ENCODE measurements around the gene SLC30A2. TPM values are rescaled to one million over a fixed set of nuclear protein-coding genes. Genes with fewer than 3 reads are reported as not detected.
"Not testable (repeated sequence)": the region's sequence is repeated elsewhere in the genome, so short reads cannot be mapped to it uniquely, and the experiment has no call there.

The SLC30A2 gene
- not detected for polyA plus RNA-seq (2012; ENCODE audit: insufficient read depth, insufficient read length)

- no peak for DNase-seq (ENCODE audit: low read depth, low spot score)
- H3K4me3 ChIP-seq (ENCODE audit: low read length): no peak within 1 kb of the TSS
Measured at GRCh38 chr1:26045722-26046245, at the start of gene SLC30A2. Gene SLC30A2, minus strand, starts transcription at chr1:26046118. Its CDS starts 222 bp downstream, at chr1:26045896.

- no peak for DNase-seq (ENCODE audit: low read depth, low spot score)
- H3K4me3 ChIP-seq (ENCODE audit: low read length): no peak overlapping the region
Measured at GRCh38 chr1:26094677-26095383, 48.9 kb upstream of the SLC30A2 start.

- H3K4me3 ChIP-seq (ENCODE audit: low read length): no peak overlapping the region
- DNase-seq (ENCODE audit: low read depth, low spot score): no peak
Measured at GRCh38 chr1:26094076-26094669, 48.3 kb upstream of the SLC30A2 start.

GRCh38 chr1:26093569-26093968 lies 47.7 kb upstream of the SLC30A2 start:
- DNase-seq (ENCODE audit: low read depth, low spot score); H3K4me3 ChIP-seq (ENCODE audit: low read length): not testable (repeated sequence)

GRCh38 chr1:26092422-26092821 lies 46.5 kb upstream of the SLC30A2 start:
- no peak overlapping the region for H3K4me3 ChIP-seq (ENCODE audit: low read length)
- DNase-seq (ENCODE audit: low read depth, low spot score): no peak

- no peak overlapping the region for H3K4me3 ChIP-seq (ENCODE audit: low read length)
- no peak for DNase-seq (ENCODE audit: low read depth, low spot score)
Measured at GRCh38 chr1:26090893-26091292, 45.0 kb upstream of the SLC30A2 start.

GRCh38 chr1:26089125-26089524 lies 43.2 kb upstream of the SLC30A2 start:
- DNase-seq (ENCODE audit: low read depth, low spot score): no peak

GRCh38 chr1:26084844-26085243 lies 38.9 kb upstream of the SLC30A2 start:
- no peak for DNase-seq (ENCODE audit: low read depth, low spot score)
- no peak overlapping the region for H3K4me3 ChIP-seq (ENCODE audit: low read length)

More at GRCh38 chr1:26089125-26089524, 43.2 kb upstream of the SLC30A2 start:
- no peak overlapping the region for H3K4me3 ChIP-seq (ENCODE audit: low read length)

GRCh38 chr1:26084091-26084561 lies 38.2 kb upstream of the SLC30A2 start:
- no peak for DNase-seq (ENCODE audit: low read depth, low spot score)
- no peak overlapping the region for H3K4me3 ChIP-seq (ENCODE audit: low read length)

GRCh38 chr1:26083208-26083607 lies 37.3 kb upstream of the SLC30A2 start:
- no peak overlapping the region for H3K4me3 ChIP-seq (ENCODE audit: low read length)
- no peak for DNase-seq (ENCODE audit: low read depth, low spot score)

GRCh38 chr1:26082020-26082350 lies 36.1 kb upstream of the SLC30A2 start:
- no peak overlapping the region for H3K4me3 ChIP-seq (ENCODE audit: low read length)
- DNase-seq (ENCODE audit: low read depth, low spot score): no peak

GRCh38 chr1:26081267-26082019 lies 35.5 kb upstream of the SLC30A2 start:
- H3K4me3 ChIP-seq (ENCODE audit: low read length): no peak overlapping the region
- DNase-seq (ENCODE audit: low read depth, low spot score): no peak

GRCh38 chr1:26079960-26080814 lies 34.3 kb upstream of the SLC30A2 start:
- DNase-seq (ENCODE audit: low read depth, low spot score): no peak
- no peak overlapping the region for H3K4me3 ChIP-seq (ENCODE audit: low read length)

- DNase-seq (ENCODE audit: low read depth, low spot score): no peak
- no peak overlapping the region for H3K4me3 ChIP-seq (ENCODE audit: low read length)
Measured at GRCh38 chr1:26079178-26079563, 33.3 kb upstream of the SLC30A2 start.

GRCh38 chr1:26078286-26079177 lies 32.6 kb upstream of the SLC30A2 start:
- DNase-seq (ENCODE audit: low read depth, low spot score): no peak
- H3K4me3 ChIP-seq (ENCODE audit: low read length): no peak overlapping the region

- DNase-seq (ENCODE audit: low read depth, low spot score): no peak
- H3K4me3 ChIP-seq (ENCODE audit: low read length): no peak overlapping the region
Measured at GRCh38 chr1:26077524-26077923, 31.6 kb upstream of the SLC30A2 start.

GRCh38 chr1:26075421-26076144 lies 29.7 kb upstream of the SLC30A2 start:
- H3K4me3 ChIP-seq (ENCODE audit: low read length): no peak overlapping the region
- DNase-seq (ENCODE audit: low read depth, low spot score): peak; percentile 6
